Endothelial cell of umbilical vein (primary cell): ENCODE results near the gene OR2T34. TPM values are rescaled to one million over a fixed set of nuclear protein-coding genes. Genes with fewer than 3 reads are reported as not detected.

ENCODE experiments used
- BruUV-seq: library from RNA; stranded (reverse); fragments of 400-500 nt; replicated peaks from 2 replicates; lab custom pipeline; 2021; lab: Mats Ljungman, UMichigan
- CTCF ChIA-PET: fragments of 300-600, 350-600 bp; sonication (Branson Sonifier 250); formaldehyde crosslinking; loops from one replicate; lab custom pipeline; 2021; ENCODE audit warnings: antibody characterized with exemption, inconsistent platforms; lab: Charles Lee
- POLR2A ChIA-PET: fragments of 300-600, 350-600 bp; sonication (Branson Sonifier 250); formaldehyde crosslinking; loops from one replicate; lab custom pipeline; 2021; ENCODE audit warnings: antibody characterized with exemption, inconsistent platforms; lab: Charles Lee
- DNase-seq: peaks from one replicate; pipeline ENCODE4 v3.0.0-alpha.2; 2011; ENCODE audit warnings: low read depth, low spot score
- FAIRE-seq: peaks from 2 replicates; lab custom pipeline; 2011; peaks lifted over from hg19 to GRCh38; lab: Jason Lieb, UNC
- H2AFZ ChIP-seq: 2 replicates; pipeline ENCODE4 v1.6.0; 2012; ENCODE audit warnings: low read depth, low read length, control low read depth, inconsistent platforms
- H3K27ac ChIP-seq: 2 replicates; pipeline ENCODE4 v1.5.1; 2011; ENCODE audit warnings: low read depth, mild to moderate bottlenecking, control low read depth, low read length, moderate library complexity; ENCODE audit not compliant: insufficient read depth
- H3K27me3 ChIP-seq, 2 experiments: 2 replicates each; pipeline versions ENCODE4 v1.6.0 to v1.6.1; 2011; ENCODE audit warnings: low read length in 2 of 2, mixed read lengths in 1 of 2; ENCODE audit not compliant: control insufficient read depth in 2 of 2, insufficient read depth in 2 of 2
- H3K36me3 ChIP-seq, 2 experiments: 2 replicates in 1 of 2; 3 replicates in 1 of 2; pipeline ENCODE4 v1.5.1; 2011; ENCODE audit warnings: low read length in 2 of 2, mild to moderate bottlenecking in 1 of 2, moderate library complexity in 1 of 2; ENCODE audit not compliant: control insufficient read depth in 2 of 2, insufficient read depth in 2 of 2; ENCODE audit errors: extremely low read depth in 1 of 2
- H3K4me1 ChIP-seq: 3 replicates; pipeline ENCODE4 v1.5.1; 2011; ENCODE audit warnings: mild to moderate bottlenecking, low read length; ENCODE audit not compliant: control insufficient read depth, insufficient read depth; ENCODE audit errors: extremely low read depth
- H3K4me2 ChIP-seq: 2 replicates; pipeline ENCODE4 v1.6.1; 2011; ENCODE audit warnings: low read length, control low read depth, mixed read lengths; ENCODE audit not compliant: insufficient read depth
- H3K4me3 ChIP-seq, 3 experiments: fragments of 200-600 bp in 1 of 3; sonication (generic), shearing (Covaris generic) in 1 of 3; replicated peaks in 1 of 3; 2 replicates each; pipeline ENCODE4 v1.5.1; 2011 to 2016; ENCODE audit warnings: control low read depth in 3 of 3, low read length in 3 of 3, mild to moderate bottlenecking in 2 of 3, inconsistent platforms in 1 of 3, low read depth in 1 of 3, moderate library complexity in 1 of 3; ENCODE audit not compliant: insufficient read depth in 1 of 3
- H3K79me2 ChIP-seq: 2 replicates; pipeline ENCODE4 v1.6.0; 2012; ENCODE audit warnings: low read length, inconsistent platforms; ENCODE audit not compliant: control insufficient read depth, insufficient read depth
- H3K9ac ChIP-seq: replicated peaks from 2 replicates; pipeline ENCODE3; 2011; ENCODE audit warnings: low read length, control low read depth; ENCODE audit not compliant: insufficient read depth; ENCODE audit errors: extremely low read depth
- H3K9me1 ChIP-seq: replicated peaks from 3 replicates; pipeline ENCODE4 v1.6.0; 2011; ENCODE audit warnings: mild to moderate bottlenecking, low read length; ENCODE audit not compliant: control insufficient read depth, insufficient read depth; ENCODE audit errors: extremely low read depth
- H3K9me3 ChIP-seq: replicated peaks from 2 replicates; pipeline ENCODE4 v1.5.1; 2012; ENCODE audit warnings: low read length, inconsistent platforms; ENCODE audit not compliant: control insufficient read depth, insufficient read depth
- H4K20me1 ChIP-seq: replicated peaks from 2 replicates; pipeline ENCODE3; 2011; ENCODE audit warnings: mild to moderate bottlenecking, low read length; ENCODE audit not compliant: control insufficient read depth, insufficient read depth; ENCODE audit errors: extremely low read depth
- EZH2 ChIP-seq: IDR thresholded peaks from 2 replicates; pipeline ENCODE4 v1.6.1; 2012; ENCODE audit warnings: borderline replicate concordance, low read depth, mild to moderate bottlenecking, moderate library complexity, low read length, inconsistent platforms; ENCODE audit not compliant: severe bottlenecking
- FOS ChIP-seq: IDR thresholded peaks from 2 replicates; pipeline ENCODE4 v1.6.1; 2011; ENCODE audit warnings: mild to moderate bottlenecking, low read length, moderate library complexity, borderline replicate concordance; ENCODE audit not compliant: insufficient read depth
- GATA2 ChIP-seq: IDR thresholded peaks from 2 replicates; pipeline ENCODE4 v1.7.0; 2011; ENCODE audit warnings: low read depth, mild to moderate bottlenecking, moderate library complexity, mixed read lengths, low read length; ENCODE audit not compliant: insufficient read length, insufficient read depth
- JUN ChIP-seq: IDR thresholded peaks from 2 replicates; pipeline ENCODE4 v1.6.1; 2011; ENCODE audit warnings: borderline replicate concordance, low read depth; ENCODE audit not compliant: insufficient read length, insufficient read depth
- MYC ChIP-seq: IDR thresholded peaks from one replicate; pipeline ENCODE4 v1.6.1; 2011; ENCODE audit warnings: mild to moderate bottlenecking, low read depth, low read length
- POLR2A ChIP-seq: IDR thresholded peaks from 2 replicates; pipeline ENCODE4 v1.6.1; 2012; ENCODE audit warnings: low read depth, mild to moderate bottlenecking, control low read depth, low read length
- POLR2AphosphoS5 ChIP-seq: IDR thresholded peaks from 2 replicates; pipeline ENCODE4 v1.6.1; 2012; ENCODE audit warnings: low read depth, mild to moderate bottlenecking, control low read depth, low read length, moderate library complexity; ENCODE audit not compliant: insufficient read depth
- dilution Hi-C: fragments of 300-500 bp; cut with MboI; formaldehyde crosslinking; loops from one replicate; pipeline ENCODE4 v1.15.0; 2019; ENCODE audit warnings: low sequenced_read_pairs; ENCODE audit not compliant: extremely low pct_ligation_motif_present
- intact Hi-C: fragments of 100-400 bp; cut with micrococcal nuclease; formaldehyde crosslinking; loops from one replicate; pipeline ENCODE4 v1.10.0; 2022
- polyA plus RNA-seq, 4 experiments: library from polyadenylated mRNA; depleted of rRNA in 3 of 4; stranded (reverse) in 3 of 4; unstranded in 1 of 4; fragments of >200 nt; gene quantifications; 2 replicates each; pipeline versions ENCODE4 v1.2.1 to v1.2.3, GENCODE V29; 2011 to 2012; ENCODE audit warnings: missing spikeins in 1 of 4
- total RNA-seq: library from RNA; stranded (reverse); gene quantifications from 2 replicates; pipeline ENCODE4 v1.2.3, GENCODE V29; 2021
- TF ChIP-seq, protein P1 (sequence below), 2 donors: IDR thresholded peaks; 1 replicate in 1 of 2; 2 replicates in 1 of 2; pipeline ENCODE4 v1.5.1; 2011; ENCODE audit warnings: low read length in 2 of 2, mild to moderate bottlenecking in 2 of 2, moderate library complexity in 2 of 2, control low read depth in 1 of 2, inconsistent platforms in 1 of 2, low read depth in 1 of 2; ENCODE audit not compliant: insufficient read depth in 1 of 2; ENCODE audit errors: extremely low read depth in 1 of 2
- TF ChIP-seq, protein P2 (sequence below): IDR thresholded peaks from 2 replicates; pipeline ENCODE4 v1.6.1; 2011; ENCODE audit not compliant: insufficient read depth, insufficient read length

The OR2T34 gene
- total and polyA plus RNA-seq, 2 donors (not counting 3 experiments of a cell fraction or from before 2014, with no cell fraction given): not detected

DNA sequence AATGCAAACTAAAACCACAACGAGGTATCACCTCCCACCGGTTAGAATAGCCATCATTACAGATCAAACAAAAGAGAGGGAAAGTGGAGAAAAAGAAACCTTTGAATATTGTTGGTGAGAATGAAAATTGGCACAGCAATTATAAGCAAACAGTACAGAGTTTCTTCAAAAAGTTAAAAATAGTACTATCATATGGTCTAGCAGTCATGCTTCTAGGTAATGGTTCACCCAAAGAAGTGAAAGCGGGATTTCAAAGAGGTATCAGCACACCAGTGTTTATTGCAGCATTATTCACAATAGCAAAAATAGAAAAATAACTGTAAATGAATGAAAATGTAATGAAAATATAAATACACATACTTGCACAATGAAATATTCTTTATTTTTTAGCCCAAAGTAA, 14.8 kb upstream of the OR2T34 start:
- no peaks in the 10 kb centered on the region for H3K27me3 ChIP-seq
- dilution Hi-C loops: no loop called here
- H3K9me1 ChIP-seq: no peaks in the 10 kb centered on the region
- no peak overlapping the region for H2AFZ ChIP-seq
- no peak for DNase-seq
- H4K20me1 ChIP-seq: no peaks in the 10 kb centered on the region
- H3K4me3 ChIP-seq: no peak overlapping the region
- ChIA-PET POLR2A (no interaction called here), CTCF (no interaction called here)
- no peaks in the 10 kb centered on the region for H3K4me1 ChIP-seq
- no peak for TF ChIP-seq POLR2AphosphoS5
- TF ChIP-seq FOS: no peak
- TF ChIP-seq EZH2: no peak
- TF ChIP-seq, protein P1, sequence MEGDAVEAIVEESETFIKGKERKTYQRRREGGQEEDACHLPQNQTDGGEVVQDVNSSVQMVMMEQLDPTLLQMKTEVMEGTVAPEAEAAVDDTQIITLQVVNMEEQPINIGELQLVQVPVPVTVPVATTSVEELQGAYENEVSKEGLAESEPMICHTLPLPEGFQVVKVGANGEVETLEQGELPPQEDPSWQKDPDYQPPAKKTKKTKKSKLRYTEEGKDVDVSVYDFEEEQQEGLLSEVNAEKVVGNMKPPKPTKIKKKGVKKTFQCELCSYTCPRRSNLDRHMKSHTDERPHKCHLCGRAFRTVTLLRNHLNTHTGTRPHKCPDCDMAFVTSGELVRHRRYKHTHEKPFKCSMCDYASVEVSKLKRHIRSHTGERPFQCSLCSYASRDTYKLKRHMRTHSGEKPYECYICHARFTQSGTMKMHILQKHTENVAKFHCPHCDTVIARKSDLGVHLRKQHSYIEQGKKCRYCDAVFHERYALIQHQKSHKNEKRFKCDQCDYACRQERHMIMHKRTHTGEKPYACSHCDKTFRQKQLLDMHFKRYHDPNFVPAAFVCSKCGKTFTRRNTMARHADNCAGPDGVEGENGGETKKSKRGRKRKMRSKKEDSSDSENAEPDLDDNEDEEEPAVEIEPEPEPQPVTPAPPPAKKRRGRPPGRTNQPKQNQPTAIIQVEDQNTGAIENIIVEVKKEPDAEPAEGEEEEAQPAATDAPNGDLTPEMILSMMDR (IDR thresholded peaks at IDR 0.05; ENCODE audit: extremely low read depth in 1 of 2, insufficient read depth in 1 of 2, low read depth in 1 of 2, low read length in 2 of 2): no peak
- no peak for TF ChIP-seq JUN
- TF ChIP-seq, protein P2, sequence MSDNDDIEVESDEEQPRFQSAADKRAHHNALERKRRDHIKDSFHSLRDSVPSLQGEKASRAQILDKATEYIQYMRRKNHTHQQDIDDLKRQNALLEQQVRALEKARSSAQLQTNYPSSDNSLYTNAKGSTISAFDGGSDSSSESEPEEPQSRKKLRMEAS: no peak
- TF ChIP-seq MYC: no peak
- no peak for TF ChIP-seq POLR2A
- no peak for TF ChIP-seq GATA2
- no peak overlapping the region for H3K4me2 ChIP-seq
- no TSS peak for BruUV-seq
- no peaks in the 10 kb centered on the region for H3K9me3 ChIP-seq
- FAIRE-seq: no peak
- no peak overlapping the region for H3K27ac ChIP-seq
- no peaks in the 10 kb centered on the region for H3K36me3 ChIP-seq
- H3K9ac ChIP-seq: no peak overlapping the region
- H3K79me2 ChIP-seq: no peaks in the 10 kb centered on the region
- intact Hi-C loops: no loop called here
